HG02943 (cell line): ENCODE data around the gene PRSS50.
"Not testable (repeated sequence)": the region's sequence is repeated elsewhere in the genome, so short reads cannot be mapped to it uniquely, and the experiment has no call there.

Experiments used
- ATAC-seq: cut with Tn5 transposase; IDR thresholded peaks from one replicate; pipeline ENCODE4 v1.9.1; 2021; ENCODE audit warnings: mild to moderate bottlenecking, low read depth, moderate library complexity; ENCODE audit not compliant: unreplicated experiment

Gene PRSS50, protein sequence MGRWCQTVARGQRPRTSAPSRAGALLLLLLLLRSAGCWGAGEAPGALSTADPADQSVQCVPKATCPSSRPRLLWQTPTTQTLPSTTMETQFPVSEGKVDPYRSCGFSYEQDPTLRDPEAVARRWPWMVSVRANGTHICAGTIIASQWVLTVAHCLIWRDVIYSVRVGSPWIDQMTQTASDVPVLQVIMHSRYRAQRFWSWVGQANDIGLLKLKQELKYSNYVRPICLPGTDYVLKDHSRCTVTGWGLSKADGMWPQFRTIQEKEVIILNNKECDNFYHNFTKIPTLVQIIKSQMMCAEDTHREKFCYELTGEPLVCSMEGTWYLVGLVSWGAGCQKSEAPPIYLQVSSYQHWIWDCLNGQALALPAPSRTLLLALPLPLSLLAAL

DNA sequence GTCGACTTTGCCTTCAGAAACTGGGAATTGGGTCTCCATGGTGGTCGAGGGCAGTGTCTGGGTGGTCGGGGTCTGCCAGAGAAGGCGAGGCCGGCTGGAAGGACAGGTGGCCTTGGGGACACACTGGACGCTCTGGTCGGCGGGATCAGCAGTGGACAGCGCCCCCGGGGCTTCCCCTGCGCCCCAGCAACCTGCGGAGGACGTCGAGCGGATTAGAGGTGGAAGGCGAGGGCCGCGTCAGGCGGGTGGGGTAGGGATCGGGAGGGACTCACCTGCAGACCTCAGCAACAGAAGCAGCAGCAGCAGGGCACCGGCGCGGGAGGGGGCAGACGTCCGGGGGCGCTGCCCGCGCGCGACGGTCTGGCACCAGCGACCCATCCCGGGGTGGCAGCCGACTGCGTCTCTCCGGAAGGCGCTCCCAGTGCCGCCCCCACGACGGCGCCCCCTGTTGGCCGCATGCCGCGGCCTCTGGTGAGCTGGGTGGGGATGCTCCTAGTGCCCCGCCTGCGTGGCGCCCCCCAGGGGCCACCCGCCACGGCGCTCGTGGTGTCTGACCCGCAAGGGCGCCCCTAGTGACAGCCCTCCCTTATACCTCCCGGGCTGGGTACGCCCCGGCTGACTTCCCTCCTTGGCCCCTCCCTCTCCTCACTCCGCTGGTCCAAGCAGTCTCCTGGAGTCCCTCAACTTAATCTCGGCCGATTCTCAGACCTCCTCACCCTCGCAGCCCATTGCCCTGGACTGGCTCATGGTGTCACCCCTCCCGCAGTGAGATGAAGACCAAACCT lies at the start of gene PRSS50:
TSS of gene PRSS50 (minus strand) at position 423 of the 785 bp plus-strand sequence. CDS start at position 378, 45 bp downstream.
- no peak for ATAC-seq

DNA sequence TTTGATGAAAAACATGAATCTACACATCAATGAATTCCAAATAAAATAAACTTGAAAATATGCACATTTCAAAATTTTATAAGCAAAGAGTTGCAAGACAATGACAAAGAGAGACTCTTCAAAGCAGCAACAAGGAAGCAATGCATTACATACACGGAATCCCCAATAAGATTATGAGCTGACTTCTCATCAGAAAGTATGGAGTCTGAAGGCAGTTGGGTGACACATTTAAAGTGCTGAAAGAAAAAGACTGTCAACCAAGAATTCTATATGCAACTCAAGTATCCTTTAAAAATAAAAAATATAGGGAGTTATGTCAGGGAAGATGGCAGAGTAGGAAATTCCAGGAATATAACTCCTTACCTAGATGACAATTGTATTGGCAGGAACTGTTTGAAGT lies 46.5 kb upstream of the PRSS50 start:
- no peak for ATAC-seq

DNA sequence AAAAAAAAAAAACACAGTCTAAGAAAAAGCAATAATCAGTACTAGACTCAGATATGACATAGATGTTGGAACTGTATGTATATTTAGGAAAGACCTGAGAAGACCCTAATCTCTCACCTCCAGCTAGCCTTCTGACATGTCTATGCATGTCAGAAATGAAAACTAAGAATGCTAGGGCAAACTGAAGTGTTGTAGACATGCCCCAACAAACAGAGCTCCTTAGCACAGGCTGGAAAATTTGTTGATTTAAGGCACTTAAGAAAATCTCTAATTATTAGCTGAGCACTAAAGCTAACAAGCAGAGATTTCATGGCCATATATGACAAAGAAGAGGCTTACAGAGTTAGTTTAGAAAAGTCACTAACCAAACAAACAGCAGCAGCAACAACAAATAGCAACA lies 45.5 kb upstream of the PRSS50 start:
- ATAC-seq: no peak

DNA sequence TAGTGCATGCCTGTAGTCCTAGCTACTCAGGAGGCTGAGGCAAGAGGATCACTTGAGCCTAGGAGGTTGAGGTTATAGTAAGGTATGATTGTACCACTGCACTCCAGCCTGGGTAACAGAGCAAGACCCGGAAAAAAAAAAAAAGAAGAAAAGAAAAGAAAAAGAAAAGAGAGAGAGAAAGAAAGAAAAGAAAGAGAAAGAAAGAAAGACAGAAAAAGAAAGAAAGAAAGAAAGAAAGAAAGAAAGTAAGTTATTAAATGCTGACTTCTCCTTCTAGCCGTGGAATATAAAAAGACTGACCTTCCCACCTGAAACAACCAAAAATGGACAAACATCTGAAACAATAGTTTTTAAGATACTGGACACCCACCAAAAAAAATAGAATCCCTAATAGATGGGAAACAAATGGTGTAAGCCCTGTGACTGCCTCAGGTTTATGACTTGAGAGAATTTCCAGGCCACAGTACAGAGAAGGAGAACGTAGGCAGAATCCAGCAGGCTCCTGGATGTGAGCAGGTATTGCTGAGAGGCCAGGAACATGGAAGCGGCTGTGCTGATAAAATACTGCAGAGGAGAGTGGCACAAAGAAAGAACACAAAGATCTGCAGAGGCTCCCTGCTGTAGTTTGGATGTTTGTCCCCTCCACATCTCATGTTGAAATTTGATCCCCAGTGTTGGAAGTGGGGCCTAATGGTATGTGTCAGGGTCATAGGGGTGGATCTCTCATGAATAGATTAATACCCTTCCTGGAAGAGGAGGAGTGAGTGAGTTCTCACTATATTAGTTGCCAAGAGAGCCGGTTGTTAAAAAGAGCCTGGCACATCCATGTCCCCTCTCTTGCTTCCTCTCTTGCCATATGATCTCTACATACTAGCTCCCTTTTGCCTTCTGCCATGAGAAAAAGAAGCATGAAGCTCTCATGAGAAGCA lies 41.8 kb upstream of the PRSS50 start:
- no peak for ATAC-seq

DNA sequence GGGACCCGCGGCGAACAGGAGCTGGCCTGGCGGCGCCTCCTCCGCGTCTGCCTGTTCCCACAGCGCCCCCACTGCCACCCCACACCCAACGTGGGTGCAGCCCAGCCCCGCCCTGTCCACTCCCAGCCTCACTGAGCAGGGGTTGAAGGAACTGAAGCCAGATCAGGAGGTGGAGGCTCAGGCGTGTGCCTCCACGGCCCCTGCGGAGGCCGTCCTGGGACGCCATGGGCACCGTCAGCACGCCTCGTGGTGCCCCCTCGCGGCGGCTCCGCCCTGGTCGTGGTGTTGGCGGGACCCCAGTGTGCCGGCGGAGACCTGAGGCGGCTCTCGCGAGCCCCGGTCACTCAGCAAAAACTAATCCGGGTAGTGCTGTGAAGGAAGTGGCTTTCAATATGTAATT lies 39.0 kb upstream of the PRSS50 start:
- ATAC-seq: no peak

DNA sequence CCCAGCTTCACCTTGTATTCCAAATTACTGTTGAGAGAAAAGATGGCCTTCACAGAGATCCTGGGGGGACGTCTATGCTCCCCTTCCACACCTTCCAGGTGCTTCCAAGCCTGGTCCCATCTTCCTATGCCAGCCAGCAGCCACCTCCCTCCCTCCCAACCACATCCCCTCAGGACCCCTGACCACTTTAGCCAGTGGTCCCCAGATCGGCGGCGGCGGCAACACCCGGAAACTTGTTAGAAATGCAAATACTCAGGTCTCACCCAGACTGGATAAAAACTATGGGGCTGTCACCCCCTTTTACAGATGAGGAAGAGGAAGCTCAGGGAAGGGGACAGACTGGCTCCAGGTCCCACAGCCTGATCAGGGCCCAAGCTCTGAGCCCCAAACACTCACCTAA lies 38.0 kb upstream of the PRSS50 start:
- ATAC-seq: no peak

DNA sequence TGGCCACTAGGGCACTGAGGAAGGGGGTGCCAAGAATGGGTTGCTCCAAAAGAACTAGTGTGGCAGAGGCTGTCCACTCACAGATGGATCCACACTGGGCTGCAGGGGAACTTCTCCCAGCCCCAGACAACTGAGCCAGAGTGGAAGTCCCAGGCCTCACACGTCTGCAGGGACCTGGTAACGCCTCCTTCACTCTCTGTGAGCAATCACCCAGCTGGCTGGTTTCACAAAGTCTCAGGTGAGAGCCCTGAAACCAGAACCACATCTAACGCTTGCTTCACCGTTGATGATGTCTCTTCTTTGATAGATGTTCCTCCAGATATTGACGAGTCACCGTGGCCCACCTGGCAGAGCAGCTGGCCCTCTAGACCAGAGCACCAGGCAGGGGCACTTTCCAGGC lies 35.5 kb upstream of the PRSS50 start:
- not testable (repeated sequence) for ATAC-seq

DNA sequence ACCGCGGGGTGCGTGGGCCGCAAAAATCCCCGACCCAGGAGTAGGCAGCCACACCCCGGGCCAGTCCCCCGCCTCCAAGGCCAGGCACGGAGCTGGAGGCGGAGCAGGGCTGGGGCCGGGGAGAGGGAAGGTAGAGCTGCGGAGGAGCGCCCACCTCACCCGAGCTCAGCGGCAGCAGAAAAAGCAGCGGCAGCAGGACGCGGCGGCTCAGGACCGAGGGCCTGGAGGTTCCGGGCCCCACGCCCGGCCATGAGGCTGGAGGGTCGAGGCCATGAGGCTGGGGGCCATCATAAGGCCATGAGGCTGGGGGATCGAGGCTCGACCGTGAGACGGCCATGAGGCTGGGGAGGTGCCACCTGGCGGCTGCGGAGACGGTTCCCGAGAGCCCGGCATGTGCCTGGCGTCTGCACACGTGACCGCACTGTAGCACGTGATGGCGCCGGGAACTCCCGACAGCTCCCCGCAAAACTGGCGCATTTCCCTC lies 32.9 kb upstream of the PRSS50 start:
- ATAC-seq: no peak

DNA sequence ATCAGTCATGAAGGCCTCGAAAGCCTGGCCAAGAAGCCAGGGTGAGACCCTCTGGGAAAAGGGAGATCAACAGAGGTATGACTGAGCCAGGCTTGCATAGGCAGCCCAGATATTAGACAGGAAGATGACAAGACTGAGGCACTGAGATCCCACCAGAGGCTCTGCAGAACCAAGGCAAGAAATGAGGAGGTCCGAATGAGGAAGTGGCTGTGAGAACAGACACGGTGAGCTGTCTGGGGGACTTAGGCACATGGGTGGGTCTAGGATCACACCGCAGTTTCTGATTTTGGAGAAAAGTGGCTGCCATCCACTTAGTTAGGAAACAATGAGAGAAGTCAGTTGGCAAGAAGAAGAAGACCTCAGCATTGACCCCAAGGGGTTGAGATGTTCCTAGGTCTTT lies 31.5 kb upstream of the PRSS50 start:
- ATAC-seq: no peak

DNA sequence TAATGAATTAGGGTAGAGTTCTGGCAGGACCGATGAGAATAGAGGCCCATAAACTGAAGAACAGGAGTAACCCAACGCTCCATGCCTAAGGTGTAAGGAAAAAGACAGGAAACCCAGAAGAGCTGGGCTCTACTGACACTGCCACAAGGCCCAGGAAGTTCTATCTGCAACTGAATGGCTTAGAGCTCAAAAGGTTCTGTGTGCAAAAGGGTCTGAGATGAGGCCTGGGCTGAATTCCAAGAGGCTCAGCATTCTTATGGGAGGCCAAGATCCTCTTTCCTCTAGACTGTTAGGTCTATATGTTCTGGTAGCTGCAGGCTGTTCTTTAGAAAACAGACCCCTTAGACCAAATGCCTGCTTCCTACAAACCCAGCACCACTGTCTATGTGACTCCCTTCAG lies 30.5 kb upstream of the PRSS50 start:
- ATAC-seq: no peak

DNA sequence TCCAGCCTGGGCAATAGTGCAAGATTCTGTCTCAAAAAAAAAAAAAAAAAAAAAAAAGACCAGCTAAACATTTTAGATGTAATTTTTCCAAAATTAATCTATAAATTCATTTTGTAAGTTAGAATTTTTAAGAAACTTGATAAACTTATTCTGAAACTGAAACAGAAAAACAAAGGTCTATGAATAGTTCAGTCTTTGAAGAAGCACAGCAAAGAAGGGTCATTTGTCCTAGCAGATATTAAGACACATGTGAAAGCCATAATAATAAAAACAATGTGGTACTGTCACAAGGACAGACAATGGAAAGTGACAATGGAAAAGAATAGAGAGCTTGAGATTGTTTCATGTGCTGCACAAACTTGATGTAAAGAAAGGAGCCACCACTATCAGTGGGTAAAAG lies 29.0 kb upstream of the PRSS50 start:
- ATAC-seq: no peak

DNA sequence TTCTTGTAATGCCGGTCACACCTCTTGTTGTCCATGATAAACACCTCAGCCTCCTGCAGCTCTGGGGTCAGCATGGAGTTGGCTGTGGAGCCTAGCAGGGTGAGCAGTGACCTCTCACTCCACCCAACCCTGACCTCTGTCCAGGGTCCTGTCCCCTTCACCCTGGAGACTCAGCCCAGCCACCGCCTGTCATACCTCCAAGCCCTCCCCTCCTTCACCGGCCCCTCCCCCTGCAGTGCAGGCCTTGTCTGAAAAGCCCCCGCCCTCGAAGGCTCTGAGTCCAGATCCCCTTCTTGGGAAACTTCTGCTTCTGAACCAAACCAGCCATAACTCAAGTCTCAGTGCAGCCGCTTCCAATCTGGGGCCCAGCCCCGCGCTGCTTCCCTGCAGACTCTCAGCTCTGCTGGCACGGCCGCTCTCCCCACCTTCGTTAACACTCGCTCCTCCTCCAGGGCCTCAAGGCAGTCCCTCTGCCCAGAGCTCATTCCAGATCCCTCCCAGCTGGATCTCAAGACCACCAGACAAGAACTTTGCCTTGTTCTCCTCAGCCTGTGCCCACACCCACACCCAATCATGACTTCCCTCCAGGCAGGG lies 25.4 kb upstream of the PRSS50 start:
- no peak for ATAC-seq

DNA sequence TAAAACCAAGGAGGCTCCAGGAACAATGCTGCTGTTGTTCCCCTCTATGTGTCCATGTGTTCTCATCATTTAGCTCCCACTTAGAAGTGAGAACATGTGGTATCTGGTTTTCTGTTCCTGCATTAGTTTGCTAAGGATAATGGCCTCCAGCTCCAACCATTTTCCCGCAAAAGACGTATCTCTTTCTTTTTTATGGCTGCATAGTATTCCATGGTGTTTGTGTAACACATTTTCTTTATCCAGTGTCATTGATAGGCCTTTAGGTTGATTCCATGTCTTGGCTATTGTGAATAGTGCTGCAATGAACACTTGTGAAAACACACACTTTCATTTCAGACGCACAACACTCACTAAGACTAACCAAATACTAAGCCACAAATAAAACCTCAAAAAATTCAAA lies 21.9 kb upstream of the PRSS50 start:
- ATAC-seq: not testable (repeated sequence)

DNA sequence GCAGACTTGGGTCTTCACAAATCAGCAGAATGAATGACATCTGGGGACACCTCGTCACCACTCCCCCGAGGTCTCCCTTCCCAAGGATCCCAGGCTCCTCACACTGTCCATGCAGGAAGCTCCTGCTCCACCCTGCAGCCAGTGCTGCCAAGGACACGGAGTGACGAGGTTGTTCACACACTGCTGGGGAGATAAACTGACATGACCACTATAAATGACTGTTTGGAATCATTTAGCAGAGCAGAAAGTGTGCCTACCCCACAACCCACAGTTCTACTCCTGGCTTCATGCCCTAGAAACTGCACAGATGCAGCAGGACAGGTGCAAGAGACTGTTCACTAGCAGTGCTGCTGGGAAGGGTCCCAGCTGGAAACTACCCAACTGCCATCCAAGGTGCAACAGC lies 19.7 kb upstream of the PRSS50 start:
- ATAC-seq: no peak

DNA sequence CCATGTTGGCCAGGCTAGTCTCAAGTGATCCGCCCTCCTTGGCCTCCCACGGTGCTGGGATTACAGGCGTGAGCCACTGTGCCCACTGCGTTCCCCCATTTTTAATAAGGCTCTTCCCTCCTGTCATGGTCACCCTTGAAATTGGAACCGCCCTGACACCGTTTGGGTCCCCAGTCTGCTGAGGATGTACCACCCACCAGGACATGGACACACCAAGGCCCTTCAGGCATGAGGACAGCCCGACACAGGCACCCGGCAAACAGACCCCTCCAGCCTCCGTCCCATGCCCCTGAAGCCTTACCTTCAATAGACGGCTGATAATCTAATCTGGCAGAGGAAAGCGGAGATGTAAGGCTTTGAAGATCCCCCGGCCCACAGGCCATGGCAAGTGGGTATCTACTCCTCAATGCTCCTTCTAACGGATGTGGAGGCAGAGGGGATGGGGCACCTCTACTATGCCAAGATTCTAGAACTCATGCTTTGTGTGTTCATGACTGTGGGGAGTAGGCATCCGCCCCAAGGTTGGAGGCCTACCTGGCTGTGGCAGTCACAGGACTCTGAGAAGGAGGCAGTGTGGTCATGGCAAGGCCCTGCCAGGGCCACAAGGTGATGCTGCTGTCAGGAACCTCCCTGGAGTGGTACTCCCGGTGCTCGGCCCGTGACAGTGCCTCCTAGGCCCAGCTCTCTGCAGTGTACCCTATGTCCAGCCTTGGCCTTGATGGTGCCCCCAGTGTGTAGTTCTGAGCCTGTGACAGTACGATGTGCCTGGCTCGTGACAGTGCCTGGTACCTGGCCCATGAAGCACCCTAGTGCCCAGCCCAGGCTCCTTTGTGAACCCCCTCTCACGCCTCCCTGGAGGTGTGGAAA lies 18.6 kb upstream of the PRSS50 start:
- no peak for ATAC-seq

DNA sequence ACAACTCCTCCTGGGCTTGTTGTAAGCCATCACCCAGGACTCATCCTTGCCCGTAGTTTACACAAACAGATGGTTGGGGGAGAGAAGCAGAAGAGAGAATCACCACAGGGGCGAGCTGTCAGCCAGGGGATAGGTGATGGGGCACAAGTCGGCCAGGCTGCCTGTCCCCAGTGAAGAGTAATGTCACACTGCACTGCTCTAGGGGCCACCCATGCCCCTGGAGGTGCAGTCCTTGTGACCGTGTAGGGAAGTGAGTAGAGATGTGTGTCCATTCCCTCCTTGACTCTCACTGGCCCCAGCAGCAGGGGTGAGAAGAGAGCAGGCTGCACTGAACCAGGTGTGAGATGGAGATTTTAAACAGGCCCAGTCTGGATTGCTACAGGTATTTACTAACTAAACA lies 17.1 kb upstream of the PRSS50 start:
- ATAC-seq: no peak

DNA sequence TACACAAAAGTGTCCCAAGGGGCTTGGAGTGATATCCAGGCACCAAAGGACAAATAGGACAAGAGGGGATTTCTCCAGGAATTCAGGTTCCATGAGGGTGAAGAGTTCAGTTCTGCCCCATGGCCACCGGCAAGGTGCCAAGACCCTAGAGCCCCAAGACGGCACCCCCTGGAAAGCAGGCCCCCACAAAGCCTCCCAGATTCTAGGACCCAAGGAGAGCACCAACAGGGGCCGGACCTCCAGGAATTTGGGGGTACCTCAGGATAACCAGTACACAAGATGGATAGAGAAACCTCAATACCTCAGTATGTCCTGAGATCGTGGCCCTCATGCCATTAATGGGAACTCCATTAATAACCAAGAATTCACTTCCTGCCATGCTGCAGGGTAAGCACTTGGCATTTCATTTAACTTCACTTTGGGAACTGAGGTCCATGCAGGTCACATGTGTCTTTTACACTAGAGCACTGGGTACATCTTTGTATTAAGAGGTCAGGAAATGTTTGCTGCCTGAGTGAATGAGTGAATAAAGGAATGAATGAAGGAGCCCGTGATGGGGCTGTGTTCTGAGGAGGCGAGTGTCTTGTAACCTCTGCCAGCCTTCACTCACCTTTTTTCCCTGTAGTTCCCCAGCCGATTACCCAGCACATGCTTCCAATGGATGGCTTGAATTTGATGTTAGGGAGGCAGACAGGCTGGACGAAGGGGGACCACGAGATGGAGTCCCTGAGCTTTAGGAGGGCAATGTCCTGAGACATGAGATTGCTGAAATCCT lies 15.5 kb upstream of the PRSS50 start:
- no peak for ATAC-seq

DNA sequence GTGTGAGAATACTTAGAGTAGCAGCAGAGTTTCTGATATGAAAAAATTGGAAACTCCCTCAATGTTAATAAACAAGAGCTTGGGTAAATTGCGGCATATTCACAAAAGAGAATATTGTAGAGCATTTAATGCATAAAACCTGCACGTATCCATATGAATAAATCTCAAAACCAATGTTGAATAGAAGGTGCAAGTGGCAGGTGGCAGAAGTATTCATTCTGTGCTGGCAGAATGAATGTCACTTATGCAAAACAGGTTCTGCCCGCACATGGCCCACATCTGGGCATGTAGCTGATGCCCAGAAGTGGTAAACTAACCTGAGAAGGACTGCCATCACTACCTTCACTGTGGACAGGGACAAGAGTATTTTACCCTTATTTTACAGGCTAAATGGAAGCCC lies 14.1 kb upstream of the PRSS50 start:
- ATAC-seq: no peak

DNA sequence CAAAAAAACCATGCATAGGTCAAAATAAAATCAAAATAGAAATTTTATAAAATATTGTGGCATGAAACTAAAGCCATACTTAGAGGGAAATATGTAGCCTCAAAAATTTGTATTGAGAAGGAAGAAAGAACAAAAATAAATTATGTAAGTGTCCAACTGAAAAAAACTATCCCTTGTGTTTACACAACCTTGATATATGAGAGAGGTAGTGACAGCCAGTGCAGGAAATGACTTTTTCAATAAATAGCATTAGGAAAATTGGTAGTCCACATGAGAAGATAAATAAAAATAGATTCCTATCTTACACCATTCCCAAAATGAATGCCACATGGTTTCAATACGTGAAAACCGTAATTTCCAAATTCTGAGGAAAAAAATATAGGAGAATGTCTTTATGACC lies 13.2 kb upstream of the PRSS50 start:
- no peak for ATAC-seq
